Measurements from ENCODE around the gene LRP1B.

Gene LRP1B

DNA sequence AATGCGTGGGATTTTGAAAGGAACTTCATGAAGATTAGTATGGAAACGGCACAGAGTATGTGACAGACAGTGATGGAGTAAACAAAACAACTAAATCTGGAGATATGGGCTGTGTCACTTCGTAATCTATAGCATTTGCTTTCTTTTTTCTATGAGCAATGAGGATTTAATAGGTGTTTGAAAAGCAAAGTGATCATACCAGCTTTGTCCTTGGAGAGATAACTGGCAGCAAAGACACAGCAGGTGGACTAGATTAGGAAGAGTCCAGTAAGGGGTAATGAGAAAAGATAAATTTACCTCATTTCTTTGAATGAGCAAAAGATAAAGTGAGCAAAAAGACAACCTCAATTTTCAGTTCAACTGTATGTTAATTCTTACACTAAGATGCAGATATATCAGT is 199.0 kb downstream of the LRP1B start:
- no peaks in the 10 kb centered on the region for H3K27me3 ChIP-seq (ENCODE audit: insufficient read depth, low read length, poor library complexity, severe bottlenecking)

DNA sequence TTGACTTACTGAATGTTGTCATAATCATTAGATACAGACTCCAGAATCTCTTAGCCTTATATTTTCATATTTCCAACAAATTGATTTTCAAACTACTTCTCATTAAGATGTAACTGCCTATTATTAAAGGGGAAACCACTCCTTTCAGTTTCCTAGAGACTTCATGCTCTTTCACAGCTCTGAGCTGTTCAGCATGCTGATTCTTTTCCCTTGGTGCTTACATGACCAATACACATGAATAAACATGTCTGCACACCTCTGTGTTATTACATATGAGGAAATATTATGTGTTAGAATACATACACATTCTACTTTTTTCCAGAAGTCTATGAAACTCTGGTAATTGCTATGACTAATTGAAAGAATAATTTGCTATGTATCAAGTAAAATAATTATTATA is 200.0 kb downstream of the LRP1B start:
- Histone ChIP-seq H2AFZ (ENCODE audit: low read length) (no peak overlapping the region), H4K20me1 (ENCODE audit: insufficient read depth, low read length, poor library complexity, severe bottlenecking) (no peaks in the 10 kb centered on the region), H3K36me3 (ENCODE audit: insufficient read depth, low read length) (no peaks in the 10 kb centered on the region), H3K4me1 (ENCODE audit: insufficient read depth, low read length, poor library complexity, severe bottlenecking) (no peaks in the 10 kb centered on the region), H3K9me2 (replicated peaks; ENCODE audit: low read depth, low read length) (no peaks in the 10 kb centered on the region), H3K27me3 (ENCODE audit: insufficient read depth, low read length, poor library complexity, severe bottlenecking) (no peaks in the 10 kb centered on the region), H3K4me3 (ENCODE audit: low read length, poor library complexity, severe bottlenecking) (no peak overlapping the region), H3K4me2 (ENCODE audit: low read depth, low read length, poor library complexity, severe bottlenecking) (no peak overlapping the region), H3K79me2 (ENCODE audit: insufficient read depth, low read length) (no peaks in the 10 kb centered on the region), H3K9me3 (ENCODE audit: insufficient read depth, low read depth, low read length) (no peaks in the 10 kb centered on the region), H3K9ac (ENCODE audit: low read depth, low read length, poor library complexity, severe bottlenecking) (no peak overlapping the region), H3F3A (ENCODE audit: low read depth) (no peaks in the 10 kb centered on the region)
- TF ChIP-seq EZH2phosphoT487 (IDR thresholded peaks at IDR 0.05; ENCODE audit: borderline replicate concordance), result no peak
- TF ChIP-seq, protein P1, sequence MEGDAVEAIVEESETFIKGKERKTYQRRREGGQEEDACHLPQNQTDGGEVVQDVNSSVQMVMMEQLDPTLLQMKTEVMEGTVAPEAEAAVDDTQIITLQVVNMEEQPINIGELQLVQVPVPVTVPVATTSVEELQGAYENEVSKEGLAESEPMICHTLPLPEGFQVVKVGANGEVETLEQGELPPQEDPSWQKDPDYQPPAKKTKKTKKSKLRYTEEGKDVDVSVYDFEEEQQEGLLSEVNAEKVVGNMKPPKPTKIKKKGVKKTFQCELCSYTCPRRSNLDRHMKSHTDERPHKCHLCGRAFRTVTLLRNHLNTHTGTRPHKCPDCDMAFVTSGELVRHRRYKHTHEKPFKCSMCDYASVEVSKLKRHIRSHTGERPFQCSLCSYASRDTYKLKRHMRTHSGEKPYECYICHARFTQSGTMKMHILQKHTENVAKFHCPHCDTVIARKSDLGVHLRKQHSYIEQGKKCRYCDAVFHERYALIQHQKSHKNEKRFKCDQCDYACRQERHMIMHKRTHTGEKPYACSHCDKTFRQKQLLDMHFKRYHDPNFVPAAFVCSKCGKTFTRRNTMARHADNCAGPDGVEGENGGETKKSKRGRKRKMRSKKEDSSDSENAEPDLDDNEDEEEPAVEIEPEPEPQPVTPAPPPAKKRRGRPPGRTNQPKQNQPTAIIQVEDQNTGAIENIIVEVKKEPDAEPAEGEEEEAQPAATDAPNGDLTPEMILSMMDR (conservative IDR thresholded peaks at IDR 0.05; ENCODE audit: low read length), result no peak

More for the DNA sequence above, 199.0 kb downstream of the LRP1B start:
- H4K20me1 ChIP-seq (ENCODE audit: insufficient read depth, low read length, poor library complexity, severe bottlenecking), result no peaks in the 10 kb centered on the region
- no peaks in the 10 kb centered on the region for H3K4me1 ChIP-seq (ENCODE audit: insufficient read depth, low read length, poor library complexity, severe bottlenecking)
- no peak overlapping the region for H3K9ac ChIP-seq (ENCODE audit: low read depth, low read length, poor library complexity, severe bottlenecking)
- no peak overlapping the region for H3K4me2 ChIP-seq (ENCODE audit: low read depth, low read length, poor library complexity, severe bottlenecking)
- H3K4me3 ChIP-seq (ENCODE audit: low read length, poor library complexity, severe bottlenecking), result no peak overlapping the region
- TF ChIP-seq, protein P1 (conservative IDR thresholded peaks at IDR 0.05; ENCODE audit: low read length), result no peak
- no peak for TF ChIP-seq EZH2phosphoT487 (IDR thresholded peaks at IDR 0.05; ENCODE audit: borderline replicate concordance)
- no peaks in the 10 kb centered on the region for H3K36me3 ChIP-seq (ENCODE audit: insufficient read depth, low read length)
- H3K9me3 ChIP-seq (ENCODE audit: insufficient read depth, low read depth, low read length), result no peaks in the 10 kb centered on the region
- no peak overlapping the region for H2AFZ ChIP-seq (ENCODE audit: low read length)
- no peaks in the 10 kb centered on the region for H3K9me2 ChIP-seq (replicated peaks; ENCODE audit: low read depth, low read length)
- no peaks in the 10 kb centered on the region for H3F3A ChIP-seq (ENCODE audit: low read depth)
- no peaks in the 10 kb centered on the region for H3K79me2 ChIP-seq (ENCODE audit: insufficient read depth, low read length)

DNA sequence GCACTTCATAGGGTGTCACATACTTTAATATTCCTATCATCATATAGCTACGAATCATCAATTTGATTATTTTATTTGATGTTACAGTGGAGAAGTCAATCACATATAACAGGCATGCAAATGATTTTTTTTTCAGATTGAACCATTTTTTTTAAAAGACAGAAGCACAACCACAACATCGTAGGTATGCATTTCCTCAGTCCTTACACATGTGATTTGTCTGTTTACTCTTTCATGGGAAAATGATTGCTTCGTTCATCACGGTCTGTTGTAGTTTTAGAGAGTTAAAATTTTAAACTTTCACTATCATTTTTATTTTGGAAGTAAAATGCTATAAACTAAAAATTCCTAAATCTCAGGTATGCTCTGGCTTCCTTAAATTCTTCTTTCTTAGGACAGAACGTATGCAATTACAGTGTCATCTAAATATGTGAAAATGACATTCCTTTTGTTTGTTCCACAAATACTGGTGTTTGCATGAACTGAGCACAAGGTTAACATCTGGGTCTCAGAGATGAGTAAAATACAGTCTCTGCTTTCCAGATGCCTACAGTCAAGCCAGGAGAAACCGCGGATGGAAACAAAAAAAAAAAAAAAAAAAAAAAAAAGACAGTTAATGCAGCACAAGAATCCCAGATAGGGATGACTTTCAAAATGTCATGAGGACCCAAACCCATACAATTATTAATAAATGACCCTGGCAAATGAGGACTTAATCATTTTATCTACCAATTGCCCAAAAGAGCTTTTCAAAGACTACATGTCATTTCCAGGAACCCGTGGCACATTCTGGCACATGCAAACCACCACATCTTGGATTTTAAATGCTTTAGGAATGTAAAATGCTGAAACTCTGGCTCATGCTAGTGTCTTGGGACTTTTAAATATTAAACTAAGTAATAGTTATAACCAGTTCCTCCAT is 201.2 kb downstream of the LRP1B start:
- Histone ChIP-seq H3K4me3 (ENCODE audit: low read length, poor library complexity, severe bottlenecking) (no peak overlapping the region), H3K36me3 (ENCODE audit: insufficient read depth, low read length) (no peaks in the 10 kb centered on the region), H3K27me3 (ENCODE audit: insufficient read depth, low read length, poor library complexity, severe bottlenecking) (no peaks in the 10 kb centered on the region), H3F3A (ENCODE audit: low read depth) (no peaks in the 10 kb centered on the region), H3K4me2 (ENCODE audit: low read depth, low read length, poor library complexity, severe bottlenecking) (no peak overlapping the region), H3K9me2 (replicated peaks; ENCODE audit: low read depth, low read length) (no peaks in the 10 kb centered on the region), H2AFZ (ENCODE audit: low read length) (no peak overlapping the region), H3K9ac (ENCODE audit: low read depth, low read length, poor library complexity, severe bottlenecking) (no peak overlapping the region), H3K79me2 (ENCODE audit: insufficient read depth, low read length) (no peaks in the 10 kb centered on the region), H3K9me3 (ENCODE audit: insufficient read depth, low read depth, low read length) (no peaks in the 10 kb centered on the region), H4K20me1 (ENCODE audit: insufficient read depth, low read length, poor library complexity, severe bottlenecking) (no peaks in the 10 kb centered on the region), H3K4me1 (ENCODE audit: insufficient read depth, low read length, poor library complexity, severe bottlenecking) (no peaks in the 10 kb centered on the region)
- TF ChIP-seq EZH2phosphoT487 (IDR thresholded peaks at IDR 0.05; ENCODE audit: borderline replicate concordance), result no peak
- TF ChIP-seq, protein P1 (conservative IDR thresholded peaks at IDR 0.05; ENCODE audit: low read length), result no peak
